GM19025 (cell line): Measurements from ENCODE around the gene FOXN3.
"Not testable (repeated sequence)": the region's sequence is repeated elsewhere in the genome, so short reads cannot be mapped to it uniquely, and the experiment has no call there.

Experiments used
- ATAC-seq: cut with Tn5 transposase; IDR thresholded peaks from one replicate; pipeline ENCODE4 v1.9.1; 2021; ENCODE audit warnings: mild to moderate bottlenecking, low read depth, moderate library complexity; ENCODE audit not compliant: unreplicated experiment

The FOXN3 gene

DNA sequence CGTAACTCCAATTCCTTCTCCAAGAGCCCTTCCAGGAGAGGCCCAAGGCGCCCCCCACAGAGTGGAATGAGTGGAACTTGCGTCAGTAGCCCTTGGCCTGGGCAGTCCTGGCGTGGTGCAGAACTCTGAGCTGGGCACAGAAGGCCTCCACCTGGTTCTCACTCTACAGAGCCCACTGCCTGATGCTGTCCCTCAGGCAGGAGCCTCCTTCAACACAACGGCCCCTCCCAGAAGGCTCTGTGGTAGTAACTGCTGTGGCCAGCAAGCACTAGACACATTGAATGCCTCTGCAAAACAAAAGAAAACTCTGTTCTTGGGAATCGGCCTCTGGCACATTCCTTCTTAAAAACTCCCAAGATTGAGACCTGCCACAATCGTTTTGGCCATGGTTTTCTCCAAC is 258.9 kb downstream of the FOXN3 start:
- not testable (repeated sequence) for ATAC-seq

DNA sequence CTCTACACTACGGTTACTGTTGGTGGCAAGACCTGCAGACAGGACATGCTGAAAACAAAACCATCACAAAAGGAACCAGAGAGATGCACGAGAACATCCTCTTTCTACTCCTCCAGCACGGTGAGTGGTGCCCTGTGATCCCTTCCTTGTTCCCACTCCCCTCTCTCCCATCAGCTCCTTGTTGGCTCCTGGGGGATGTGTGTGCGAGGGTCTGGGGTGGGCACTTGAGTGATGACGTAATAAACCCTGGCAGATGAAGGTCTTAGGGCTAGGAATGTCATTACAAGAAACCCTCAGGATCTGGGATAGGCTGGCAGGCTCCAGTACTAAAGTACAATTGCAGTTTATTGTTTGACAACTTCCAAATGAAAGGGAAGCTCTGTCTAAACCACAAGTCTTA is 261.5 kb downstream of the FOXN3 start:
- ATAC-seq = no peak

- ATAC-seq = not testable (repeated sequence)
These were observed 265.3 kb downstream of the FOXN3 start for GRCh38 chr14:89151693-89152092.

DNA sequence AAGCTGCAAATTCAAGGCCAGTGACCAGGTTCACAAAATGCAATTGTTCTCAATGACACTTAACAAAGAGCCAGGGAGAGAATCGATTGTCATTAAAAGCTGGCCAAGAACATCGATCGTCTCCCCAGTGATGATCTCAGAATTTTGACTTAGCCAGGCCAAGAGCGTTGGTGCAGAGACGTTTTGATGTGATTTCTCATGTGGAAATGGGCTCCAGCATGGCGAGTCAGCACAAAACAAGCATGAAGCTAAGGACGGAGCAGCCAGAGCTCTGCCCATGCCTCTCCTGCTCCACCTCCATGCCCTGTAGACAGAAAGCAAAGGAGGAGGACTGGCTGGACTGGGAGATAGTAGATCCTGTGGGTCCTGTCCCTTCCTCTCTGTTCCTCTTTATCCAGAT is 270.8 kb downstream of the FOXN3 start:
- no peak for ATAC-seq

DNA sequence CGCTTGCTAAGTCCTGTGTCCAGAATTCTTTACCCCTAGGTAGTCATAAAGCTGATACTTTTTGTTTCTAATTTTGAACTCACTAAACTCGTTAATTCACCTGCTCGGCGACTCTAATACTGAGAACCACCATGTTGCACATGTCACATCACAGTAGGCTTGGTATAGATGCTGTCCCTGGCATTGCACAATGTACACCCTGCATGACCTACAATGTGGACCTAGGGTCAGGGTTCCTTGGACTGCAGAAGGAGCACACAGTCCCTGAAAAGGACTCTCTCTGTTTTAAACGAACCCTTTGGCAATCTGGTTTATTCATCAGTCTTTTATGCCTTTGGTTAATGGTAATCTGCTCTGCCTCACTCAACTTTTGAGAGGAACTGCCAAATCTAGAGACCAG is 272.4 kb downstream of the FOXN3 start:
- ATAC-seq = no peak

DNA sequence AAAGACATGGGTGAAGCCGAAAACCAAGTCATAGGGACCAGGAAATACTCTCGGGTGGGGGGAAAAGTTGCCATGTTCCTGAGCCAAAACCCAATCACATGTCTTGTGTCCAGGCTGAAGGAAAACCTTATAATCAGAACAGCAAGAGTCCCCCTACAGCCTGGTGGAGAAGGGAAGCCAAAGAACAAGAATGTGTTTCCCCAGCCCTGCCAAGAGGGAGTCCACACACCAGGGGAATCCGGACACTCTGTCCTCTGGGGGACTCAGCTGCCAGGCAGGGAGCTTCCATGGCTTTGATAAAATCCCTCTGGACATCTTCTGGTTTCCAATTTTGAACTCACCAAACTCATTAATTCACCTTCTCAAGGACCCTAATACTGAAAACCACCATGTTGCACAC is 273.0 kb downstream of the FOXN3 start:
- no peak for ATAC-seq

GRCh38 chr14:89143595-89143994 is 273.4 kb downstream of the FOXN3 start:
- no peak for ATAC-seq

GRCh38 chr14:89142366-89142765 is 274.7 kb downstream of the FOXN3 start:
- no peak for ATAC-seq

- no peak for ATAC-seq
These were observed 275.2 kb downstream of the FOXN3 start for GRCh38 chr14:89141862-89142261.

GRCh38 chr14:89140326-89140725 is 276.7 kb downstream of the FOXN3 start:
- ATAC-seq = no peak

DNA sequence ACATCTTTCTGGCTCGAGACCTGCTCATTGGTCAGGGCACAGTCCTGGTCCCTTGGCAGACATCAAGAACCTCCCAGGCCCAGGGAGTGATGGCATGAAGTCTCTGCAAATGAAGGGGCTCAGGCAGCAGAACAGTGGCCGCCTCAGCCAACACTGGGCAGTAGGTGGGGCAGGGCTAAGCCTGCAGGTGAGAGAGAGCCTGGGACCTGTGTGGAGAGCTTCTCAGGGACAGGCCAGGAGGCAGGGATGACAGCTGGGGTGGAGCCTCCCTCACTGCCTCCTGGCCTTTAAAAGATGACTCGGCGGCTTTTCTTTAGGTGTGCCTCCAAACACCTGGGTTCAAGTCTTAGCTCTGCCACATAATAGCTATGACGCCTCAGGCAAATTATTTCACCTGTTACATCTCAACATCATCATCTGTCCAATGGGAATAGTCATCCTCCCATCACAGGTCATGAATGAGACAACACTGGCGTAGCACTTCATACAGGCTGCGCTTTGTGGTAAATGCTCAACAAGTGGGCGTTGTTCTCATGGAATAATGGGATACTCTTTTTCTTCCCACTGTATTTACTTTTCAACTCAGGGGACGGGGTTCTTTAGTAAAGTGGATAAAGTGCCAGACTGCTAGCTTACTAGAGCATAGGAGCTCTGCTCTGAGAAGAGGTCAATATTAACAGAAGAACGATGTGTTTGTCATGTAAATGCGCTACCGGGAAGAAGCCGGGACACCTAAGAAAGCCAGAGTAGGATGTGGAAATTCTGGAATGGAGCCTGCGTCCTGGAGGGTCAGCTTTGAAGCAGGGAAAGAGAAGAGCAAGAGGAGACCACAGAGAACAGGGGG is 277.4 kb downstream of the FOXN3 start:
- ATAC-seq = no peak

- ATAC-seq = no peak
These were observed 278.2 kb downstream of the FOXN3 start for GRCh38 chr14:89138846-89139245.

GRCh38 chr14:89137526-89138163 is 279.4 kb downstream of the FOXN3 start:
- no peak for ATAC-seq

DNA sequence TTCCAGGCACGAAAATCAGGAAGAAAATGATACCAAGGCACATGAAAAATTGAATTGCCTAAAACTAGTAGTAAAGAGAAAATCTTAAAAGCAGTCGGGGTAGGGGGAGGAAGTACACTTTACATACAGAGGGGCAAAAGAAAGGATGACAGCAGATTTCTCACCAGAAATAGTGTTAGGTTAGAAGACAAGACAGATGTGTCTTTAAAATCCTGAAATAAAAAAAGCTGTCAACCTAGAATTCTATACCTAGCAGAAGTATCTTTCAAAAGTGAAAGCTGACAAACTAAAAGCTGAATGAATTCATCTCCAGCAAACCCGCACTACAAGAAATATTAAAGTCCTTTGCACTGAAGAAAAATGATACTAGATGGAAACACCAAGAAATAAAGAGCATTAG is 280.4 kb downstream of the FOXN3 start:
- no peak for ATAC-seq

- no peak for ATAC-seq
These were observed 282.4 kb downstream of the FOXN3 start for GRCh38 chr14:89134640-89135039.

GRCh38 chr14:89131004-89131750 is 285.9 kb downstream of the FOXN3 start:
- no peak for ATAC-seq

DNA sequence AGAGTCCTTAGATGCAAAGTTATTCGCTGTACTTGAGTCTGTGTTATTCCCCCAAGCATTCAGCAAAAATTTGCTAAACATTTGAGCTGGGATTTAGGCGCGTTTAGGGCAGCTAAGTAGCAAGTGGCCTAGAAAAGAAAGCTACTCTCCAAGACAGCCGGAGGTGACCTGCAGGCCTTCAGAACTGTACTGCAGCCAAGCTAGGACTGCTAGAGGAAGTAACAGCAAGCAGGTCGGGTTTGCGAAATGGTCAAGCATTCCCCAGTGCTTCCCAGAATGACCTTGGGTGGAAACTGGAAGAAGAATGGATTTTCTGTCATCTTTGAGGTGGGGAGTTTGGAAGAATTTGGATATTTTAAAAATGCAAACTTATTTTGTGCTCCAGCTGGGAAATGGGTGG is 287.5 kb downstream of the FOXN3 start:
- no peak for ATAC-seq

DNA sequence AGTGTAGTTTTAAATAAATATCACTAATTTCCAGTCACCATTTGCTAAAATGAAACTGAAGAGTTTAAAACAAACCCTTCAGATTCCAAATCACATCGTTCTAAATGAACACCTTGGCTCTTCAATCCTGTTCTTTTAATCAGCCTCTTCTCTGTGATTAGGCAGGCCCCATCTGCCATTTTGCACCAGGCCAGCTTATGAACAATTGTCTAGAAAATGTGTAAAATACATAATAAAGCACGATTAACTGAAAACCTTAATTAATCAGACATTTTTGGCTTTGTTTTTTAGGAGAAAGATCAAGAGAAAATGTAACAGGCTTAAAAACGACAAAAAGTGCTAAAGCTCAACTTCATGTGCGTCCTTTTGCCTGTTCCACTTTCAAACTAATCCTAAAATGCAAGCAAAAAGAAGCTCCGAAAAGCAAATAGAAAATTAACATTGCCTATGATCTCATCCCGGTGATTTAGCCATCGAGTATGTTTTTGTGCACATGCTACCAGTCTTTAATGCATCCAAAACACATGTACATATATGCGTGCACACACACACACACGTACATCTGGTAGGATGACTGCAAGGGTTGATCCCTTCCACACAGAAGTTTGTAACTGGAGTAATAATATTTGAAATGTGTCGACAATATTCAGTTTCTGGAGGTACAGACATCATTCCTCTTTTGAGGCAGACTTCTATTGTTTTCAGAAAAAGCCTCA is 288.6 kb downstream of the FOXN3 start:
- ATAC-seq = no peak

DNA sequence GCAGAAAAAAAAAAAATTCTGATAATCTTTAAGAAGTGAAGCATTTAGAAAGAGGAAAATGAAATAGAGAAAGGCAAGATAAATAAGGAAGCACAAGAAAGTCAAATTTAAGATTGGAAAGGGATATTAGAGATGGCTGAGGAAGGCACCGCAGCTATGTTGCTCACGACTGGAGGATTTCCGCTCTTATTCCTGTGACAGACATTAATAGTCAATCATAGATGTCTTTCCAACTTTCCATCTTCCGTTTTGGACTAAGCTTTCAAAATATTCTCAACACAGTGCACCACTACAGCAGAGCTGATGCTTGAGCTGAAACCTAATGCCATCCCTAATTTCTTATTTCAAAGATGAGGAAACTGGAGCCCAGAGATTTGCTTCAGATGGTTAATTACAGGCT is 290.6 kb downstream of the FOXN3 start:
- no peak for ATAC-seq

GRCh38 chr14:89125216-89125615 is 291.8 kb downstream of the FOXN3 start:
- no peak for ATAC-seq

GRCh38 chr14:89123851-89124250 is 293.2 kb downstream of the FOXN3 start:
- no peak for ATAC-seq
